AG04449 (cell line): ENCODE measurements around the gene PARP1.

Source experiments
- CTCF ChIA-PET: fragments of 350-600 bp; formaldehyde crosslinking; extraction: SDS; loops from one replicate; lab custom pipeline; 2021; ENCODE audit warnings: antibody characterized with exemption; lab: Yijun Ruan, JAX
- POLR2A ChIA-PET: fragments of 400-600, 350-600 bp; formaldehyde crosslinking; extraction: SDS; loops from one replicate; lab custom pipeline; 2020; ENCODE audit warnings: antibody characterized with exemption, inconsistent platforms; lab: Yijun Ruan, JAX
- DNase-seq: peaks from one replicate; pipeline ENCODE4 v3.0.0-alpha.2; 2010; ENCODE audit warnings: low read depth, low spot score
- H3K4me3 ChIP-seq: 2 replicates; pipeline ENCODE4 v1.5.1; 2011; ENCODE audit warnings: low read depth, mild to moderate bottlenecking, control low read depth, low read length
- CTCF ChIP-seq: IDR thresholded peaks from one replicate; pipeline ENCODE4 v1.5.1; 2011; ENCODE audit warnings: mild to moderate bottlenecking, moderate library complexity, low read length, control low read depth, inconsistent platforms; ENCODE audit not compliant: insufficient read depth; ENCODE audit errors: missing control alignments

PARP1 gene

GRCh38 chr1:226335661-226336060, 72.2 kb downstream of the PARP1 start:
- no peak for DNase-seq
- ChIA-PET CTCF (no interaction called here), POLR2A (no interaction called here)
- TF ChIP-seq CTCF = no peak
- H3K4me3 ChIP-seq = no peak overlapping the region

DNA sequence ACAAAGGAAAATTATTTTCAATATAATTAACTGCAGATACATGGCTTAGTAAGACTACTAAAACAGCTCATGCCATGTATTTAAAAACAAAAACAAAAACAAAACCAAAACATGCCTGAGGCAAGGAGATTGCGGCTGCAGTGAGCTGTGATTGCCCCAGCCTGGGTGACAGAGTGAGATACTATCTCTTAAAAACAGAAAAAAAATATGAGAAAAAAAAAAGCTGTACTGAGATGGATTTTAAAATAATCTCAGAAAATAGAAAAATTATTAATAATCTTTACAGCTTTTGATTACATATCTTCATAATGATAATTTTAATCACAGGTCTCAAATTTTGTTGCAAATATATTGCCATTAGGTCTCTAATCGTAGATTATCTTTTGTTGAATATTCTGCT, 74.9 kb downstream of the PARP1 start:
- POLR2A ChIA-PET = no interaction called here
- DNase-seq = no peak
- H3K4me3 ChIP-seq = no peak overlapping the region
- CTCF ChIA-PET = interaction anchor here (0.6 to 3.5 kb wide), 12 partner anchors 10 to 213 kb away, joined by 3 to 27 read pairs (median 6); partner anchors contain the start of genes LIN9 and PARP1
- TF ChIP-seq CTCF = no peak

GRCh38 chr1:226329237-226329636, 78.7 kb downstream of the PARP1 start:
- H3K4me3 ChIP-seq = no peak overlapping the region
- ChIA-PET CTCF (no interaction called here), POLR2A (no interaction called here)
- no peak for DNase-seq
- TF ChIP-seq CTCF = no peak

- ChIA-PET POLR2A (no interaction called here), CTCF (no interaction called here)
- TF ChIP-seq CTCF = no peak
- DNase-seq = no peak
- no peak overlapping the region for H3K4me3 ChIP-seq
Observed at GRCh38 chr1:226327761-226328162, 80.1 kb downstream of the PARP1 start.

DNA sequence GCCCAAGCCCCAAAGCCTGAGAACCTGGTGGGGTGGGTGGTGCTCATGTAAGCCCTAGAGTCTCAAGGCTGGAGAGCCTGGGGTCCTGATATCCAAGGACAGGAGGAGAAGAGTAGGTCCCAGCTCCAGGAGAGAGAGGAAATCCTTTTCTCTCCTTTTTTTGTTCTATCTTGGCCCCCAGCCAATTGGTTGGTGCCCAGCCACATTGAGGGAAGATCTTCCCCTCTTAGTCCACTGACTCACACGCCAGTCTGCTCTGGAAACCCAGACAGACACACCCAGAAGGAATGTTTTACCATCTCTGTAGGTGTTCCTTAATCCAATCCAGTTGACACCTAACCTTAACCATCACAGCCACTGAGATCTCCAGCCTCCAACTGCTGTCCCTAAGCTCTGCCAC, 82.7 kb downstream of the PARP1 start:
- no peak for DNase-seq
- H3K4me3 ChIP-seq = no peak overlapping the region
- CTCF ChIA-PET = interaction anchor here (1.0 kb wide), 1 partner anchor 1218 kb away, joined by 3 read pairs; no protein-coding TSS in a partner anchor
- TF ChIP-seq CTCF = no peak
- POLR2A ChIA-PET = no interaction called here

DNA sequence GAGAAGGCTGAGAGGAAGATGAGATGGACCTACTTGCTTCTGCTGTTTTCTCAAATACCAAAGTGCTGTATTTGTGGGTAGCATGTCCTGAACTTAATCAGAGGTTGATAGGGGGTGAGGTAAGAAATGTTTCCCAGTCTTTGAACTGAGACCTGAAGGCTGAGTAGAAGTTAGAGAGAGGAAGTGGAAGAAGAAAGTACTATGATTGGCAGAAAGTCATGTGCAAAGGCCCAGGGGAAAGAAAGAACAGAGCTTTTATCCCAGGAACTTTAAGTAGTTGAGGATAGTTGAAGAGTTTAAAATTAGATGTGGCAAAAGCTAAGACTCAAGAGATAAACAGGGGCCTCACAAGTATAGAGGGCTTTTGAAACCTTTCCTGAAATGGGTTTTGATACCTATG, 83.4 kb downstream of the PARP1 start:
- CTCF ChIA-PET = no interaction called here
- POLR2A ChIA-PET = no interaction called here

More for the DNA sequence above, 83.4 kb downstream of the PARP1 start:
- TF ChIP-seq CTCF = no peak
- no peak for DNase-seq
- no peak overlapping the region for H3K4me3 ChIP-seq
